Measurements from ENCODE around the gene ALDH1L1.

ALDH1L1 gene

GRCh38 chr3:126121632-126122031 is 58.8 kb downstream of the ALDH1L1 start:
- H3K27me3 ChIP-seq (ENCODE audit: insufficient read depth, low read depth), result no peaks in the 10 kb centered on the region
- H3K36me3 ChIP-seq (ENCODE audit: insufficient read depth), result no peaks in the 10 kb centered on the region
- H3K4me2 ChIP-seq, result no peak overlapping the region
- H3K4me3 ChIP-seq (IDR thresholded peaks at IDR 0.05; ENCODE audit: insufficient read depth, low read depth, low read length), result no peak overlapping the region
- H3K79me2 ChIP-seq (ENCODE audit: insufficient read depth, low read depth), result no peaks in the 10 kb centered on the region
- H4K20me1 ChIP-seq (ENCODE audit: insufficient read depth), result no peaks in the 10 kb centered on the region
- no peaks in the 10 kb centered on the region for H3K4me1 ChIP-seq (ENCODE audit: low read depth, poor library complexity, severe bottlenecking)
- no peak overlapping the region for H3K9ac ChIP-seq
- TF ChIP-seq CTCF (conservative IDR thresholded peaks at IDR 0.05; ENCODE audit: low read depth, low read length), result no peak
- no peak overlapping the region for H3K27ac ChIP-seq
- H2AFZ ChIP-seq (ENCODE audit: low read depth), result no peak overlapping the region

GRCh38 chr3:126121074-126121473 is 59.3 kb downstream of the ALDH1L1 start:
- Histone ChIP-seq H3K36me3 (ENCODE audit: insufficient read depth) (no peaks in the 10 kb centered on the region), H3K4me3 (IDR thresholded peaks at IDR 0.05; ENCODE audit: insufficient read depth, low read depth, low read length) (no peak overlapping the region), H3K4me1 (ENCODE audit: low read depth, poor library complexity, severe bottlenecking) (no peaks in the 10 kb centered on the region), H3K9ac (no peak overlapping the region), H3K27ac (no peak overlapping the region), H3K79me2 (ENCODE audit: insufficient read depth, low read depth) (no peaks in the 10 kb centered on the region), H2AFZ (ENCODE audit: low read depth) (no peak overlapping the region), H4K20me1 (ENCODE audit: insufficient read depth) (no peaks in the 10 kb centered on the region), H3K4me2 (no peak overlapping the region), H3K27me3 (ENCODE audit: insufficient read depth, low read depth) (no peaks in the 10 kb centered on the region)
- no peak for TF ChIP-seq CTCF (conservative IDR thresholded peaks at IDR 0.05; ENCODE audit: low read depth, low read length)

GRCh38 chr3:126119976-126120375 is 60.4 kb downstream of the ALDH1L1 start:
- no peaks in the 10 kb centered on the region for H3K27me3 ChIP-seq (ENCODE audit: insufficient read depth, low read depth)
- H2AFZ ChIP-seq (ENCODE audit: low read depth), result no peak overlapping the region
- H3K4me3 ChIP-seq (IDR thresholded peaks at IDR 0.05; ENCODE audit: insufficient read depth, low read depth, low read length), result no peak overlapping the region
- H3K36me3 ChIP-seq (ENCODE audit: insufficient read depth), result no peaks in the 10 kb centered on the region
- no peaks in the 10 kb centered on the region for H3K79me2 ChIP-seq (ENCODE audit: insufficient read depth, low read depth)
- H3K4me1 ChIP-seq (ENCODE audit: low read depth, poor library complexity, severe bottlenecking), result no peaks in the 10 kb centered on the region
- no peak overlapping the region for H3K9ac ChIP-seq
- no peak overlapping the region for H3K27ac ChIP-seq
- no peak for TF ChIP-seq CTCF (conservative IDR thresholded peaks at IDR 0.05; ENCODE audit: low read depth, low read length)
- H4K20me1 ChIP-seq (ENCODE audit: insufficient read depth), result no peaks in the 10 kb centered on the region
- H3K4me2 ChIP-seq, result no peak overlapping the region

- Histone ChIP-seq H2AFZ (ENCODE audit: low read depth) (no peak overlapping the region), H3K9ac (no peak overlapping the region)
These were observed 61.2 kb downstream of the ALDH1L1 start for GRCh38 chr3:126119008-126119675.

More at GRCh38 chr3:126119008-126119675, 61.2 kb downstream of the ALDH1L1 start:
- Histone ChIP-seq H3K27ac (no peak overlapping the region), H3K4me3 (IDR thresholded peaks at IDR 0.05; ENCODE audit: insufficient read depth, low read depth, low read length) (no peak overlapping the region), H3K27me3 (ENCODE audit: insufficient read depth, low read depth) (no peaks in the 10 kb centered on the region), H3K4me1 (ENCODE audit: low read depth, poor library complexity, severe bottlenecking) (no peaks in the 10 kb centered on the region), H4K20me1 (ENCODE audit: insufficient read depth) (no peaks in the 10 kb centered on the region), H3K36me3 (ENCODE audit: insufficient read depth) (no peaks in the 10 kb centered on the region), H3K79me2 (ENCODE audit: insufficient read depth, low read depth) (no peaks in the 10 kb centered on the region), H3K4me2 (no peak overlapping the region)
- no peak for TF ChIP-seq CTCF (conservative IDR thresholded peaks at IDR 0.05; ENCODE audit: low read depth, low read length)

Data from KMS-11 (cell line).